Body of pancreas (tissue), 4 donors: ENCODE results near the gene PRODH.
"Not testable (repeated sequence)": the region's sequence is repeated elsewhere in the genome, so short reads cannot be mapped to it uniquely, and the experiment has no call there.

Source experiments
- POLR2A ChIP-seq, 3 donors: fragments of 450-650 bp; IDR thresholded peaks; one replicate each; pipeline ENCODE4 v1.6.1; 2016; ENCODE audit warnings: antibody characterized with exemption in 3 of 3, mild to moderate bottlenecking in 2 of 3
- TF ChIP-seq, protein P1 (sequence below), 7 experiments: fragments of 450-650 bp in 4 of 7; fragments of 200-600 bp in 3 of 7; sonication (generic) in 3 of 7; IDR thresholded peaks; one replicate each; pipeline ENCODE4 v1.5.1; 2016 to 2019; ENCODE audit warnings: antibody characterized with exemption in 7 of 7

DNA sequence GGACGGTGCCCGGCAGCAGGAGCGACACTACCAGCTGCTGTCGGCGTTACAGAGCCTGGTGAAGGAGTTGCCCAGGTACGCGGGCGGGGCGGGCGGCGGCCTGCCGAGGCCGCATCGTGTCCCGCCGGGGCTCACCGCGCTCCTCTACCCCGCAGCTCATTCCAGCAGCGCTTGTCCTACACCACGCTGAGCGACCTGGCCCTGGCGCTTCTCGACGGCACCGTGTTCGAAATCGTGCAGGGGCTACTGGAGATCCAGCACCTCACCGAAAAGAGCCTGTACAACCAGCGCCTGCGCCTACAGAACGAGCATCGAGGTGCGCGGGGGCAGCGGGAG, 29.7 kb downstream of the PRODH start:
- TF ChIP-seq, protein P1, sequence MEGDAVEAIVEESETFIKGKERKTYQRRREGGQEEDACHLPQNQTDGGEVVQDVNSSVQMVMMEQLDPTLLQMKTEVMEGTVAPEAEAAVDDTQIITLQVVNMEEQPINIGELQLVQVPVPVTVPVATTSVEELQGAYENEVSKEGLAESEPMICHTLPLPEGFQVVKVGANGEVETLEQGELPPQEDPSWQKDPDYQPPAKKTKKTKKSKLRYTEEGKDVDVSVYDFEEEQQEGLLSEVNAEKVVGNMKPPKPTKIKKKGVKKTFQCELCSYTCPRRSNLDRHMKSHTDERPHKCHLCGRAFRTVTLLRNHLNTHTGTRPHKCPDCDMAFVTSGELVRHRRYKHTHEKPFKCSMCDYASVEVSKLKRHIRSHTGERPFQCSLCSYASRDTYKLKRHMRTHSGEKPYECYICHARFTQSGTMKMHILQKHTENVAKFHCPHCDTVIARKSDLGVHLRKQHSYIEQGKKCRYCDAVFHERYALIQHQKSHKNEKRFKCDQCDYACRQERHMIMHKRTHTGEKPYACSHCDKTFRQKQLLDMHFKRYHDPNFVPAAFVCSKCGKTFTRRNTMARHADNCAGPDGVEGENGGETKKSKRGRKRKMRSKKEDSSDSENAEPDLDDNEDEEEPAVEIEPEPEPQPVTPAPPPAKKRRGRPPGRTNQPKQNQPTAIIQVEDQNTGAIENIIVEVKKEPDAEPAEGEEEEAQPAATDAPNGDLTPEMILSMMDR (IDR thresholded peaks at IDR 0.05): not testable (repeated sequence)
- TF ChIP-seq POLR2A (IDR thresholded peaks at IDR 0.05): not testable (repeated sequence)
